Ectodermal cell (in vitro differentiated cells): ENCODE measurements around the gene GALE.
A peak's percentile ranks its signal among the peaks of the same experiment; 100 is the strongest.
"Not testable (repeated sequence)": the region's sequence is repeated elsewhere in the genome, so short reads cannot be mapped to it uniquely, and the experiment has no call there.

Source experiments
- H3K27ac ChIP-seq: 2 replicates; pipeline ENCODE4 v1.7.0; 2013; ENCODE audit warnings: mild to moderate bottlenecking, low read depth, low read length; ENCODE audit not compliant: insufficient read depth, poor library complexity, severe bottlenecking
- H3K27me3 ChIP-seq: 2 replicates; pipeline ENCODE4 v1.7.0; 2013; ENCODE audit warnings: mild to moderate bottlenecking, low read length; ENCODE audit not compliant: insufficient read depth, control insufficient read depth, poor library complexity, severe bottlenecking
- H3K36me3 ChIP-seq: one replicate; pipeline ENCODE4 v1.7.0; 2013; ENCODE audit warnings: low read length; ENCODE audit not compliant: control insufficient read depth, insufficient read depth
- H3K4me1 ChIP-seq: one replicate; pipeline ENCODE4 v1.7.0; 2013; ENCODE audit warnings: low read length; ENCODE audit not compliant: control insufficient read depth, insufficient read depth
- H3K4me3 ChIP-seq: 2 replicates; pipeline ENCODE4 v1.7.0; 2013; ENCODE audit warnings: low read depth, low read length, control low read depth; ENCODE audit not compliant: insufficient read depth
- H3K9me3 ChIP-seq: 2 replicates; pipeline ENCODE4 v1.7.0; 2013; ENCODE audit warnings: mild to moderate bottlenecking, low read length, moderate library complexity; ENCODE audit not compliant: control insufficient read depth
- WGBS, 2 experiments: methylation state at CpG; one replicate each; pipeline ENCODE4 v1.1.7; 2013; ENCODE audit warnings: missing lambda C conversion rate in 2 of 2; 5-methylcytosine and 5-hydroxymethylcytosine counted together

The GALE gene

GRCh38 chr1:23810818-23811540, 10.4 kb upstream of the GALE start:
- WGBS, 2 experiments: 63 to 70% methylated on average over 3 of the region's 3 CpGs
- no peak overlapping the region for H3K27ac ChIP-seq
- no peaks in the 10 kb centered on the region for H3K4me1 ChIP-seq
- peaks cover 10% of the 10 kb centered on the region for H3K36me3 ChIP-seq
- H3K4me3 ChIP-seq: no peak overlapping the region
- no peaks in the 10 kb centered on the region for H3K27me3 ChIP-seq
- H3K9me3 ChIP-seq: no peaks in the 10 kb centered on the region

GRCh38 chr1:23809751-23810171, 9.2 kb upstream of the GALE start:
- Histone ChIP-seq H3K9me3 (no peaks in the 10 kb centered on the region), H3K4me3 (no peak overlapping the region), H3K27me3 (no peaks in the 10 kb centered on the region), H3K36me3 (peaks cover 10% of the 10 kb centered on the region), H3K4me1 (no peaks in the 10 kb centered on the region), H3K27ac (no peak overlapping the region)
- 31% methylated on average over 6 of the region's 6 CpGs for WGBS, 2 experiments

GRCh38 chr1:23807453-23807852, 6.9 kb upstream of the GALE start:
- Histone ChIP-seq H3K27ac (no peak overlapping the region), H3K4me3 (no peak overlapping the region)

GRCh38 chr1:23806280-23806679, 5.7 kb upstream of the GALE start:
- Histone ChIP-seq H3K4me3 (no peak overlapping the region), H3K36me3 (peaks cover 2% of the 10 kb centered on the region), H3K9me3 (no peaks in the 10 kb centered on the region), H3K27me3 (peaks cover 9% of the 10 kb centered on the region), H3K27ac (no peak overlapping the region), H3K4me1 (peaks cover 5% of the 10 kb centered on the region)
- WGBS, 2 experiments: 73 to 78% methylated on average over 6 of the region's 6 CpGs

More at GRCh38 chr1:23807453-23807852, 6.9 kb upstream of the GALE start:
- Histone ChIP-seq H3K36me3 (peaks cover 2% of the 10 kb centered on the region), H3K9me3 (no peaks in the 10 kb centered on the region), H3K27me3 (no peaks in the 10 kb centered on the region), H3K4me1 (no peaks in the 10 kb centered on the region)
- WGBS, 2 experiments: 90 to 95% methylated on average over 3 of the region's 3 CpGs

- H3K4me1 ChIP-seq: peaks cover 7% of the 10 kb centered on the region
- H3K36me3 ChIP-seq: peaks cover 2% of the 10 kb centered on the region
- peaks cover 14% of the 10 kb centered on the region for H3K27me3 ChIP-seq
- 87 to 88% methylated on average over 2 of the region's 2 CpGs for WGBS, 2 experiments
- no peak overlapping the region for H3K4me3 ChIP-seq
- no peak overlapping the region for H3K27ac ChIP-seq
- no peaks in the 10 kb centered on the region for H3K9me3 ChIP-seq
These were observed 4.5 kb upstream of the GALE start for GRCh38 chr1:23805025-23805424.

GRCh38 chr1:23804183-23804835, 3.8 kb upstream of the GALE start:
- peaks cover 2% of the 10 kb centered on the region for H3K36me3 ChIP-seq
- H3K4me1 ChIP-seq: peaks cover 11% of the 10 kb centered on the region
- H3K27me3 ChIP-seq: peaks cover 14% of the 10 kb centered on the region
- no peak overlapping the region for H3K4me3 ChIP-seq
- H3K27ac ChIP-seq: no peak overlapping the region
- no peaks in the 10 kb centered on the region for H3K9me3 ChIP-seq
- 87 to 88% methylated on average over 7 of the region's 7 CpGs for WGBS, 2 experiments

GRCh38 chr1:23803674-23804073, 3.1 kb upstream of the GALE start:
- WGBS, 2 experiments: 92 to 93% methylated on average over 5 of the region's 5 CpGs
- peaks cover 14% of the 10 kb centered on the region for H3K27me3 ChIP-seq
- no peaks in the 10 kb centered on the region for H3K9me3 ChIP-seq
- peaks cover 15% of the 10 kb centered on the region for H3K4me1 ChIP-seq
- H3K36me3 ChIP-seq: peaks cover 2% of the 10 kb centered on the region
- no peak overlapping the region for H3K27ac ChIP-seq
- no peak overlapping the region for H3K4me3 ChIP-seq

GRCh38 chr1:23802809-23803342, 2.3 kb upstream of the GALE start:
- not testable (repeated sequence) for H3K4me3 ChIP-seq, H3K9me3 ChIP-seq, H3K27ac ChIP-seq, H3K36me3 ChIP-seq
- Histone ChIP-seq H3K4me1 (peaks cover 15% of the 10 kb centered on the region), H3K27me3 (peaks cover 14% of the 10 kb centered on the region)
- 88 to 95% methylated on average over 7 of the region's 7 CpGs for WGBS, 2 experiments

GRCh38 chr1:23801876-23802275, 1.3 kb upstream of the GALE start:
- Histone ChIP-seq H3K9me3 (no peaks in the 10 kb centered on the region), H3K27ac (no peak overlapping the region), H3K36me3 (peaks cover 2% of the 10 kb centered on the region), H3K4me3 (no peak overlapping the region), H3K4me1 (peaks cover 15% of the 10 kb centered on the region), H3K27me3 (peaks cover 14% of the 10 kb centered on the region)
- WGBS, 2 experiments: 75 to 76% methylated on average over 10 of the region's 10 CpGs

GRCh38 chr1:23801338-23801748, 789 bp upstream of the GALE start:
- H3K27me3 ChIP-seq: peaks cover 14% of the 10 kb centered on the region
- H3K27ac ChIP-seq: no peak overlapping the region
- WGBS, 2 experiments: 23 to 27% methylated on average over 19 of the region's 19 CpGs

More at GRCh38 chr1:23801338-23801748, 789 bp upstream of the GALE start:
- no peaks in the 10 kb centered on the region for H3K36me3 ChIP-seq
- peak overlapping the region; percentile 83 for H3K4me3 ChIP-seq
- no peaks in the 10 kb centered on the region for H3K9me3 ChIP-seq
- peaks cover 15% of the 10 kb centered on the region for H3K4me1 ChIP-seq
